GM19238 (cell line): ENCODE measurements around the gene POMT1.
"Not testable (repeated sequence)": the region's sequence is repeated elsewhere in the genome, so short reads cannot be mapped to it uniquely, and the experiment has no call there.

Experiments used
- DNase-seq: peaks from one replicate; pipeline ENCODE4 v3.0.0; 2011; ENCODE audit warnings: low spot score; ENCODE audit not compliant: insufficient read length

The POMT1 gene

DNA sequence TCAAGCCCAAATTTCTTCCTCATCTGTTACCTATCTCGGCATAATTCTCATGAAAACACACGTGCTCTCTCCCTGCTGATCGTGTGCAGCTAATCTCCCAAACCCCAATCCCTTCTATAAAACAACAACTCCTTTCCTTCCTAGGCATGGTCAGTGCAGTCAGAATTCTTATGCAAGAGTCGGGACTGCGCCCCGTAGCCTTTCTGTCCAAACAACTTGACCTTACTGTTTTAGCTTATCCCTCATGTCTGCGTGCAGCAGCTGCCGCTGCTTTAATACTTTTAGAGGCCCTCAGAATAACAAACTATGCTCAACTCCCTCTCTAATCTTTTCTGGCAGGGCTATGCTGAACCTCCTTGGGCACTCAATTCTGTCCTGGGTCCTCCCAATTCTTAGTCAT, 47.7 kb downstream of the POMT1 start:
- DNase-seq = not testable (repeated sequence)

DNA sequence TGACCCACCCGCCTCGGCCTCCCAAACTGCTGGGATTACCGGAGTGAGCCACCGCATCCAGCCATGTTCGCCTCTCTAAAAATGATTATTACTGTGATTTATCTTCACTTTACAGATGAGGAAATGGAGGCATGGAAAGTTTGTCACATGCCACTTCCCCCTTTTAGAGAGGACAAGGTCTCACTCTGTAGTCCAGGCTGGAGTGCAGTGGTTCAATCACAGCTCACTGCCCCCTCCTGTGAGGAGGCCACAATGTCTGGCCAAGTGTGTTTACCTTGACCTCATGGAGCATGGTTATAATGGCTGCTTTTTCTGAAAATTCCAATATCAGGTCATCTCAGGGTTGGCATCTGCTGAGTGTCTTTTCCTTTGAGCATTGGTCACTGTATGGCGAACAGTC, 49.3 kb downstream of the POMT1 start:
- DNase-seq = no peak

DNA sequence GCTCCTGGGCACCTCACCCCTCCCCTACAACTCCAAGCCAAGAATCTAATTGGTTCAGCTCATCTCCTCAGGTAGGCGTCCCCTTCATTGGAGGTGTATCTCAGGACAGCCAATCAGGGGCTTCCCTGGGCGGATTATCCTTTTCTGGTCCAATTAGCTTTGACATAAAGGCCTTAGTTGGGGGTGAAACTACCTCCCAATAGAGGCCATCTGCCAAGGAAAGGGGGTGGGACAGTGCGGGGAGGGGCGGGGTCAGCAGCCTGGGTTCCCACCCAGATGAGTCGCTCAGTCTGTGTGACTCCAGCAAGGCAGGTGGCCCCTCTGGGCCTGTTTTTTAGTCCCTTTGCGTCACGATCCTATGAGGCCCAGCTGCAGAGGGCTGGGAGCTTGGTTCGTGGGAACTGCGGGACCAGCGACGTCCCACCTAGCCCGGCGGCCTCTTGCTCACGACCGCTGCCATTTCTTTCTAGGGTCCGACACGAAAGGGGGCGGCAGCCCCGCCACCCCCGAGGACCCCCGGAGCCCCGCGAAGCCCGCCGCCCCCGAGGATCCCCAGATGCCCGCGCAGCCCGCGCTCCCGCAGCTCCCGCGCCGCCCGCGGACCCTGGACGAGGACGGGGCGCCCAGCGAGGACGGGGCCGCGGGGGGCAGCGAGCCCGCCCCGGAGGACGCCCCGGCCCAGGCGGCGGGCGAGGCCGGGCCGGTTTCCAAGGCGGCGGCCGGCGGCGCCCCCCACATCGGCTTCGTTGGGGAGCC, 51.5 kb downstream of the POMT1 start:
- DNase-seq = no peak

DNA sequence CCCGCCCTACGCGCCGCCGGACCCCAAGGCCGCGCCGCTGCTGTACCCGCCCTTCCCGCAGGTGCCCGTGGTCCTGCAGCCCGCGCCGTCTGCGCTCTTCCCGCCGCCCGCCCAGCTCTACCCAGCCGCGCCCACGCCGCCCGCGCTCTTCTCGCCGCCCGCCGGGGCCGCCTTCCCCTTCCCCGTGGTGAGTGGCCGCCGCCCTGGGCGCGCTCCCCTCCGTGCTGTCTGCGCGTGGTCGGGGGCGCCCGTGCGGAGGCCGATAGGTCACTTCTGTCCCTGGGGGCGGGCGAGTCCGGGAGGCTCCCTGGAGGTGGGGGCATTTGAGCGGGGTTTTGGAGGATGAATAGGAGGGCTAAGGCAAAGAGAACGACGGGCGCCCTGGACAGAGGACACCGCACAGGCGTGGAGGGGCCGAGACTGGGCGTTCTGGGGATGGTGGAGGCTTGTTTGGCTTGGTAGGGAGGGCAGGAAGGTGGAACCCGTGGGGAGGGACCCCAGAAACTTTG, 52.2 kb downstream of the POMT1 start:
- DNase-seq = no peak

DNA sequence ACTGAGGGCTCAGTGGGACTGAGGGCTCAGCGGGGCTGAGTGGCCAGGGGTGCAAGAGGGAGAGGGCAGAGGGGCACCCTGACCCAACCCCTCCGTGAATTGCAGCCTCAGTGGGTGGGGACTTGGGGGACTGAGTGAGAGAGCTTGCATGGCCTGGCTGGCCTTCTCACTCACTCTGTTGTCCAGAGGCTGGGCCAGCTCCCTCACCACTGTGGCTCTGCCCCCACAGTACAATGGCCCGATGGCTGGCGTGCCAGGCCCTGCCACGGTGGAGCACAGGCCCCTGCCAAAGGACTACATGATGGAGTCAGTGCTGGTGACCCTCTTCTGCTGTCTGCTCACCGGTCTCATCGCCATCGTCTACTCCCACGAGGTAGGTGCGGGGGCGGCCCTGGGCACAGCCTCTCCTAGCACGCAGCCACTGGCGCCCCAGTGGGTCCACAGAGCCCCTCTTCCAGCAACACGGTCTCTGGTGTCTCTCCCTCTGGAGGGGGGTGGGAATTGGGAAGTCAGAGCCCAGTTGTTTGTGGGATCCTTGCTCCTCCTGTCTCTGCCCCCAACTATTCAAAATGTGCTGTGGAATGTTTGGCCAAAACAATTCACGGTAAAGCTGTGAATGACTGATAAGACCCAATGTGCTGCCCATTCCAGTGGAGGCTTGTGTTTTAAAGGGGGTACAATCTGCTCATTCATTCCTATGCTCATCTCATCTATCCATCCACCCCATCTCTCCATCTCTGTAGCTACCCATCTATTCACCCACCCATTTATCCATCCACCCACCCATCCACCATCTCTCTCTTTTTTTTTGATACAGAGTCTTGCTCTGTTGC, 53.3 kb downstream of the POMT1 start:
- no peak for DNase-seq

DNA sequence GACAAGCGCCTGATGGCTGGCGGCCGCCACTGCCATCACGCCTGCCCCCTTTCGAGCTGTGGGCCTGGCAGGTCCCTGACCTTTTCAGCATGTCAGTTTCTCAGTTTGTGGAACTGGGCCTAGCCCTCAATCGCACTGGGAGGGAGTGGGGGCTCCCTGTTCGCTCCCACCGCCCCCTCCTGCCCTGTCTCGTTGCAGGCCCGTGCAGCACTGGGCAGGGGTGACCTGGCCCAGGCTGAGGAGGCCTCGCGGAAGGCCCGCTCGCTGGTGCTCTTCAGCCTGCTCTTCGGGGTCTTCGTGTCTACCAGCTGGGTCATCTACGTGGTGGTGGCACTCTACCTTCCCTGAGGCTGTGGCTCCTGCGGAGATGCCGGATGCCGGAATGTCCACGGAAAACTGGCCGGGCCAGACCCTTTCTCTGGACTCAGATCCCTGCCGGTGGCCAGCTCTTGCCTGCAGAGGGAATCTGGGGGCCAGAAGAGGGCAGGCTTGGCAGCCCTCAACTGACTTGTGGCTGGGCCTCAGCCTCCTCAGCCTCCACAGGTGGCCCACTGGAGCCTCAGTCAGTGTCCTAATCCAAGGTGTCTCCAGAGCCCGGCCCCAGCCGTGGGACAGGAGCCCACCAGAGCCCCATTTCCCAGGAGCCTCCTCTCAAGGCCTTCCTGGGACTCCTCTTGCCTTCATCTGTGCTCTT, 55.3 kb downstream of the POMT1 start:
- DNase-seq = no peak

DNA sequence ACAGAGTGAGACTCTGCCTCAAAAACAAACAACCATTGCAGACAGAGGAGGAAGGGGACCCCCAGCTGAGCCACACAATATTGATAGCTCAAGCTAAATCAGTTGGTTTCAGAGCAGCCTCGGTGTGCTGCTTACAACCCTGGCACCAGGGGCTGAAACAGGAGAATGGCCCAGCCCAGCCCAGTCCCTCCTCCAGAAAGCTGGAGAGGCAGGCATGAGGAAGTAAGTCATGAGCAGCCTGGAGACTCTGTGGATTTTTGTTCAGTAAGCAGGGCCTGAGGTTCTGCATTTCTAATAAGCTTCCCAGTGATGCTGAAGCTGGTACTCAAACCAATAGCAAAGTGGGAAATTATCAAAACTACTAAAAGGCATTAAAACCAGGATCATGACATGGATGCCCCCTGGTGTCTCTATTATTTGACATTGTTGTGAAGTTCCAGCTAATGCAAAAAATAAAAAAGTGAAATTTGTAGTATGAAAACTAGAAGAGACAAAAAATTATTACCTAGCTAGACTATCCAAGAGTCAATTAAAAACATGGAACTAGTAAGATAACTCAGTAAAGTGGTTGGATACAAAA, 56.8 kb downstream of the POMT1 start:
- no peak for DNase-seq

DNA sequence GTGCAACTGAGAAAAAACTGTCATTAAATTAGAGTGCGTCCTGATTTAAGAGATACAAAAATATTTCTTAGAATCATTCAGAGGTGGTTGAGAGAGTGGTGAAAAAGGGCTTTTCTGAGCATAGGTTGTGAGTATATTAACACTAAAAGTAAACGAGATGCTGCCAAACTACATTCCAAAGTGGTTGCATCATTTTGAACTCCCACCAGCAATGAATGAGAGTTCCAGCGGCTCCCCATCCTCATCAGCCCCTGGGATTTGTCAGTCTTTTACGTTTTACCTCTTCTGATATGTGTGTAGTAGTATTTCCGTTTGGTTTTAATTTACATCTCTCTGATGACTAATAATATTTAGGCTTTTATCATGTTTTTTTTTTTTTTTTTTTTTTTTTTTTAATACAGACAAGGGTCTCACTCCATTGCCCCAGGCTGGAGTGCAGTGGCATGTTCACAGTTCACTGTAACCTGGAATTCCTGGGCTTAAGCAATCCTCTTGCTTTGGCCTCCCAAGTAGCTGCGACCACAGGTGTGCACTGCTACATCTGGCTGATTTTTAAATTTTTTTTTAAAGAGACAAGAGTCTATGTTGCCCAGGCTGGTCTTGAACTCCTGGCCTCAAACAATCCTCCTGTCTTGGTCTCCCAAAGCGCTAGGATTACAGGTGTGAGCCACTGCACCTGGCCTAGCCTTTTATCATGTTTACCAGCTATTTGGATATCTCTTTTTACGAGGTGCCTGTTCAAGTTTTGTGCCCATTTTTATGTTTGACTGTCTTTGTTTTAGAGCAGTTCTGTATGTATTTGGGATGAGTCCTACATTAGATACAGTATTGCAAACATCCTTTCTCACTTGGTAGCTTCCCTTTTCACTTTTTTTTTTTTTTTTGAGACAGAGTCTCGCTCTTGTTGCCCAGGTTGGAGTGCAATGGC, 59.6 kb downstream of the POMT1 start:
- no peak for DNase-seq

DNA sequence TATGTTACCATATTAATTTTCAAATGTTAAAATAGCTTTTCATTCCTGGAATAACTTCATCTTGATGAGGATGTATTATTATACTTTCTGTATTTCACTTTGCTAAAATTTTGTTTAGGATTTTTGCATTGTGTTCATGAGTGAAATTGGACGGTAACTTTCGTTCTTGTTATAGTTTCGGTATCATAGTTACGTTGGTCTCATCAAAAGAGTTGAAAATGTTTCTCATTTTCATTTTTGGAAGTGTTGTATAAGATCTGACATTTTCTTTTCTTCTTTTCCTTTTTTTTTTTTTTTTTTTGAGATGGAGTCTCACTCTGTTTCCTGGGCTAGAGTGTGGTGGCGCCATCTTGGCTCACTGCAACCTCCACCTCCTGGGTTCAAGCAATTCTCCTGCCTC, 62.7 kb downstream of the POMT1 start:
- no peak for DNase-seq

DNA sequence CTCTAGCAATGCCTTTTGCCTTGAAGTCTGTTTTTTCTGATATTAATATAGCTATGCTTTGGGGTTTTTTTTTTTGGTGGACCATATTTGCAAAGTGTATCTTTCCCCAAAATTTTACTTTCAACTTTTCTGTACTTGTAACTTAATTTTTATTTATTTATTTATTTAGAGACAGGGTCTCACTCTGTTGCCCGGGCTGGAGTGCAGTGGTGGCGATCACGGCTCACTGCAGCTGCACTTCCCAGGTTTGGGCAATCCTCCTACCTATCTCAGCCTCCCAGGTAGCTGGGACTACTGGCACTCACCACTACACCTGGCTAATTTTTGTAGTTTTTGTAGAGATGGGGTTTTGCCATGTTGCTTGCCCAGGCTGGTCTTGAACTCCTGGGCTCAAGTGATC, 63.4 kb downstream of the POMT1 start:
- DNase-seq = no peak

DNA sequence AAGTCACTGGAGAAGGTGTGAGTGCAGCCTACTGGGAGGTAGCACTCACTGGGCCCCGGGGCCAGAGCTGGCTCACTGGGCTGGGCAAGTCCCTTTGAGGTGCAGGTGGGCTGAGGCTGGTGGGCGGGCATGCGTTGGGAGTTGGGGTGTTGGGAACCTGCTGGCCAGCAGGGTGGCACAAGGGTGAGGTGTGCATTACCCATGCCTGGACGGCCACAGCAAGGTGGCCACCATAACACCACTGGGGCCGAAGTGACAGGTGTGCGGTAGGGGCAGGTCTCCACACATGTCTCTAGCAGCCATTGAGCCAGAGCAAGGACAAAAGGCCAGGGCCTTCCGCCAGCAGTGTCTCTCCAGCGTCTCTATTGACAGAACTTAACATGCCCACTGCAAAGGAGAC, 65.2 kb downstream of the POMT1 start:
- DNase-seq = no peak
